BLaER1 treated with 17β-estradiol and CSF1 and Interleukin-3, amounts not matched to agents 10 nM and 100 nM (cell line): ENCODE measurements around the gene PPP2R5A.
"Not testable (repeated sequence)": the region's sequence is repeated elsewhere in the genome, so short reads cannot be mapped to it uniquely, and the experiment has no call there.

Experiments used
- H3K27ac ChIP-seq, 11 experiments: shearing (Covaris generic); formaldehyde crosslinking; 2 replicates each; pipeline ENCODE4 v1.8.1; 2022
- H3K27me3 ChIP-seq, 11 experiments: shearing (Covaris generic); formaldehyde crosslinking; 2 replicates each; pipeline ENCODE4 v1.8.1; 2022
- H3K36me3 ChIP-seq, 11 experiments: shearing (Covaris generic); formaldehyde crosslinking; 2 replicates each; pipeline ENCODE4 v1.8.1; 2022
- H3K4me1 ChIP-seq, 10 experiments: shearing (Covaris generic); formaldehyde crosslinking; 2 replicates each; pipeline ENCODE4 v1.8.1; 2022
- H3K4me2 ChIP-seq, 11 experiments: shearing (Covaris generic); formaldehyde crosslinking; 2 replicates each; pipeline ENCODE4 v1.8.1; 2022
- H3K4me3 ChIP-seq, 10 experiments: shearing (Covaris generic); formaldehyde crosslinking; 2 replicates each; pipeline ENCODE4 v1.8.1; 2022
- H3K9ac ChIP-seq, 11 experiments: shearing (Covaris generic); formaldehyde crosslinking; 2 replicates each; pipeline ENCODE4 v1.8.1; 2022
- H3K9me3 ChIP-seq, 11 experiments: shearing (Covaris generic); formaldehyde crosslinking; replicated peaks in 1 of 11; 2 replicates each; pipeline ENCODE4 v1.8.1; 2022
- H4K20me1 ChIP-seq, 11 experiments: shearing (Covaris generic); formaldehyde crosslinking; 2 replicates each; pipeline ENCODE4 v1.8.1; 2022
- Cebpa-rat ChIP-seq, 11 experiments: shearing (Covaris generic); IDR thresholded peaks; 2 replicates each; pipeline ENCODE4 v1.8.1; 2022

PPP2R5A gene

GRCh38 chr1:212295579-212295978 lies 10.4 kb downstream of the PPP2R5A start:
- TF ChIP-seq Cebpa-rat (IDR thresholded peaks at IDR 0.05) = no peak
- Histone ChIP-seq H3K4me3 (no peak overlapping the region), H4K20me1 (peaks cover 54 to 85% (median 79%) of the 10 kb centered on the region in 11 experiments; a peak in 21 of 22 replicates), H3K27ac (no peak overlapping the region), H3K4me1 (peaks cover 17 to 43% (median 26%) of the 10 kb centered on the region in 10 experiments), H3K27me3 (no peaks in the 10 kb centered on the region), H3K9me3 (peaks cover 0 to 9% (median 0%) of the 10 kb centered on the region in 11 experiments; a peak in 5 of 22 replicates), H3K9ac (no peak overlapping the region), H3K4me2 (no peak overlapping the region), H3K36me3 (peaks cover 0 to 18% (median 5%) of the 10 kb centered on the region in 11 experiments; a peak in 9 of 22 replicates)

- Histone ChIP-seq H3K9me3 (peaks cover 0 to 13% (median under 1%) of the 10 kb centered on the region in 11 experiments; a peak in 8 of 22 replicates), H4K20me1 (peaks cover 44 to 85% (median 80%) of the 10 kb centered on the region in 11 experiments; a peak in 21 of 22 replicates), H3K36me3 (peaks cover 0 to 18% (median 5%) of the 10 kb centered on the region in 11 experiments; a peak in 9 of 22 replicates), H3K27ac (no peak overlapping the region), H3K4me1 (peaks cover 4 to 32% (median 12%) of the 10 kb centered on the region in 10 experiments; a peak in 16 of 20 replicates), H3K9ac (no peak overlapping the region), H3K4me3 (no peak overlapping the region), H3K4me2 (no peak overlapping the region), H3K27me3 (no peaks in the 10 kb centered on the region)
- no peak for TF ChIP-seq Cebpa-rat (IDR thresholded peaks at IDR 0.05)
These were observed 12.1 kb downstream of the PPP2R5A start for GRCh38 chr1:212297338-212297737.

GRCh38 chr1:212301580-212301979 lies 16.4 kb downstream of the PPP2R5A start:
- Histone ChIP-seq H3K27ac (no peak overlapping the region), H3K36me3 (peaks cover 0 to 33% (median 8%) of the 10 kb centered on the region in 11 experiments; a peak in 18 of 22 replicates), H4K20me1 (peaks cover 11 to 82% (median 70%) of the 10 kb centered on the region in 11 experiments; a peak in 19 of 22 replicates), H3K4me3 (no peak overlapping the region), H3K4me2 (no peak overlapping the region), H3K9me3 (peaks cover 0 to 44% (median 29%) of the 10 kb centered on the region in 11 experiments; a peak in 19 of 22 replicates), H3K9ac (no peak overlapping the region), H3K27me3 (no peaks in the 10 kb centered on the region), H3K4me1 (peaks cover 0 to 19% (median 5%) of the 10 kb centered on the region in 10 experiments; a peak in 10 of 20 replicates)
- TF ChIP-seq Cebpa-rat (IDR thresholded peaks at IDR 0.05) = no peak

GRCh38 chr1:212302745-212303383 lies 17.7 kb downstream of the PPP2R5A start:
- H3K36me3 ChIP-seq = peaks cover 6 to 46% (median 17%) of the 10 kb centered on the region in 11 experiments; a peak in 20 of 22 replicates
- no peaks in the 10 kb centered on the region for H3K27me3 ChIP-seq
- H3K27ac ChIP-seq = no peak overlapping the region
- TF ChIP-seq Cebpa-rat (IDR thresholded peaks at IDR 0.05) = no peak
- H3K9ac ChIP-seq = no peak overlapping the region
- H3K9me3 ChIP-seq = peaks cover 0 to 40% (median 32%) of the 10 kb centered on the region in 11 experiments; a peak in 19 of 22 replicates
- no peak overlapping the region for H3K4me2 ChIP-seq
- H4K20me1 ChIP-seq = peaks cover 11 to 86% (median 65%) of the 10 kb centered on the region in 11 experiments; a peak in 19 of 22 replicates
- no peak overlapping the region for H3K4me3 ChIP-seq
- peaks cover 0 to 19% (median 5%) of the 10 kb centered on the region in 10 experiments; a peak in 10 of 20 replicates for H3K4me1 ChIP-seq

GRCh38 chr1:212305342-212305741 lies 20.1 kb downstream of the PPP2R5A start:
- Histone ChIP-seq H3K9me3 (peaks cover 0 to 62% (median 44%) of the 10 kb centered on the region in 11 experiments; a peak in 19 of 22 replicates), H3K36me3 (peaks cover 24 to 71% (median 42%) of the 10 kb centered on the region in 11 experiments; a peak in 20 of 22 replicates), H3K27ac (no peak overlapping the region), H3K4me1 (peaks cover 0 to 29% (median 3%) of the 10 kb centered on the region in 10 experiments; a peak in 8 of 20 replicates), H3K9ac (no peak overlapping the region), H3K4me2 (no peak overlapping the region), H3K4me3 (no peak overlapping the region), H3K27me3 (no peaks in the 10 kb centered on the region), H4K20me1 (peaks cover 6 to 93% (median 72%) of the 10 kb centered on the region in 11 experiments; a peak in 19 of 22 replicates)
- TF ChIP-seq Cebpa-rat (IDR thresholded peaks at IDR 0.05) = no peak

GRCh38 chr1:212305984-212306452 lies 20.8 kb downstream of the PPP2R5A start:
- not testable (repeated sequence) for H3K27me3 ChIP-seq, H3K9ac ChIP-seq, H3K4me2 ChIP-seq, H3K27ac ChIP-seq, H3K4me3 ChIP-seq
- peaks cover 2 to 95% (median 73%) of the 10 kb centered on the region in 11 experiments; a peak in 19 of 22 replicates for H4K20me1 ChIP-seq
- peaks cover 0 to 69% (median 51%) of the 10 kb centered on the region in 11 experiments; a peak in 20 of 22 replicates for H3K9me3 ChIP-seq
- H3K36me3 ChIP-seq = peaks cover 24 to 78% (median 48%) of the 10 kb centered on the region in 11 experiments; a peak in 20 of 22 replicates
- peaks cover 0 to 35% (median 1%) of the 10 kb centered on the region in 10 experiments; a peak in 8 of 20 replicates for H3K4me1 ChIP-seq

- Histone ChIP-seq H3K4me1 (peaks cover 0 to 25% (median 0%) of the 10 kb centered on the region in 10 experiments; a peak in 6 of 20 replicates), H3K36me3 (peaks cover 40 to 100% (median 75%) of the 10 kb centered on the region in 11 experiments; a peak in 21 of 22 replicates)
- TF ChIP-seq Cebpa-rat (IDR thresholded peaks at IDR 0.05) = no peak
These were observed 24.8 kb downstream of the PPP2R5A start for GRCh38 chr1:212309967-212310366.

GRCh38 chr1:212310383-212310782 lies 25.2 kb downstream of the PPP2R5A start:
- Histone ChIP-seq H3K4me3 (no peak overlapping the region), H3K9me3 (peaks cover 0 to 69% (median 50%) of the 10 kb centered on the region in 11 experiments; a peak in 20 of 22 replicates), H3K27me3 (no peaks in the 10 kb centered on the region), H3K4me1 (peaks cover 0 to 25% (median 0%) of the 10 kb centered on the region in 10 experiments; a peak in 6 of 20 replicates), H4K20me1 (peaks cover 0 to 81% (median 66%) of the 10 kb centered on the region in 11 experiments; a peak in 17 of 22 replicates), H3K27ac (no peak overlapping the region; a peak in 1 of 22 replicates), H3K36me3 (peaks cover 40 to 100% (median 75%) of the 10 kb centered on the region in 11 experiments; a peak in 21 of 22 replicates), H3K9ac (no peak overlapping the region), H3K4me2 (peak overlapping the region in 3 of 11 experiments; percentile 12 to 28 (median 27); a peak in 4 of 22 replicates)
- no peak for TF ChIP-seq Cebpa-rat (IDR thresholded peaks at IDR 0.05)

More at GRCh38 chr1:212309967-212310366, 24.8 kb downstream of the PPP2R5A start:
- H3K27ac ChIP-seq = no peak overlapping the region
- H3K4me3 ChIP-seq = no peak overlapping the region
- H3K9me3 ChIP-seq = peaks cover 0 to 73% (median 53%) of the 10 kb centered on the region in 11 experiments; a peak in 20 of 22 replicates
- H4K20me1 ChIP-seq = peaks cover 0 to 81% (median 62%) of the 10 kb centered on the region in 11 experiments; a peak in 16 of 22 replicates
- H3K4me2 ChIP-seq = peak overlapping the region in 3 of 11 experiments; percentile 12 to 28 (median 27); a peak in 4 of 22 replicates
- H3K27me3 ChIP-seq = no peaks in the 10 kb centered on the region
- no peak overlapping the region for H3K9ac ChIP-seq
